GM19468 (cell line): ENCODE measurements around the gene BMPER.

Experiments
- ATAC-seq: cut with Tn5 transposase; IDR thresholded peaks from one replicate; pipeline ENCODE4 v1.9.1; 2021; ENCODE audit warnings: mild to moderate bottlenecking, moderate library complexity, moderate number of reproducible peaks; ENCODE audit not compliant: unreplicated experiment; ENCODE audit errors: extremely low read depth

Gene BMPER

GRCh38 chr7:33919449-33919848 is 14.1 kb downstream of the BMPER start:
- no peak for ATAC-seq

- ATAC-seq = no peak
These were observed 16.0 kb downstream of the BMPER start for GRCh38 chr7:33921216-33921938.

- no peak for ATAC-seq
These were observed 17.5 kb downstream of the BMPER start for GRCh38 chr7:33922820-33923219.

GRCh38 chr7:33923440-33924229 is 18.3 kb downstream of the BMPER start:
- ATAC-seq = no peak

- no peak for ATAC-seq
These were observed 21.2 kb downstream of the BMPER start for GRCh38 chr7:33926535-33926934.

- ATAC-seq = no peak
These were observed 23.6 kb downstream of the BMPER start for GRCh38 chr7:33928986-33929385.

GRCh38 chr7:33932221-33932620 is 26.9 kb downstream of the BMPER start:
- ATAC-seq = no peak

GRCh38 chr7:33932832-33933468 is 27.6 kb downstream of the BMPER start:
- ATAC-seq = peak; percentile 68

- no peak for ATAC-seq
These were observed 28.4 kb downstream of the BMPER start for GRCh38 chr7:33933611-33934281.

- no peak for ATAC-seq
These were observed 29.1 kb downstream of the BMPER start for GRCh38 chr7:33934391-33934790.

- no peak for ATAC-seq
These were observed 31.2 kb downstream of the BMPER start for GRCh38 chr7:33936503-33936902.

GRCh38 chr7:33937871-33938270 is 32.5 kb downstream of the BMPER start:
- ATAC-seq = no peak

- no peak for ATAC-seq
These were observed 33.8 kb downstream of the BMPER start for GRCh38 chr7:33939121-33939520.

GRCh38 chr7:33940503-33940902 is 35.2 kb downstream of the BMPER start:
- no peak for ATAC-seq

- ATAC-seq = no peak
These were observed 36.1 kb downstream of the BMPER start for GRCh38 chr7:33941418-33941817.

- no peak for ATAC-seq
These were observed 40.9 kb downstream of the BMPER start for GRCh38 chr7:33946094-33946699.

- ATAC-seq = no peak
These were observed 44.8 kb downstream of the BMPER start for GRCh38 chr7:33950047-33950714.

GRCh38 chr7:33952824-33953223 is 47.5 kb downstream of the BMPER start:
- ATAC-seq = no peak

- ATAC-seq = no peak
These were observed 52.8 kb downstream of the BMPER start for GRCh38 chr7:33958104-33958503.

GRCh38 chr7:33959676-33960075 is 54.3 kb downstream of the BMPER start:
- no peak for ATAC-seq
